ACC112 (cell line): Measurements from ENCODE around the gene GATAD2B.
"Not testable (repeated sequence)": the region's sequence is repeated elsewhere in the genome, so short reads cannot be mapped to it uniquely, and the experiment has no call there.

Experiments
- H2AFZ ChIP-seq: fragments of 200-600 bp; sonication (generic); one replicate; pipeline ENCODE4 v1.6.0; 2017; ENCODE audit warnings: antibody characterized with exemption, low read length; ENCODE audit not compliant: unreplicated experiment
- H3K27ac ChIP-seq: fragments of 200-600 bp; sonication (generic); 2 replicates; pipeline ENCODE4 v1.5.1; 2014; ENCODE audit warnings: low read depth, mild to moderate bottlenecking, antibody characterized with exemption, low read length, moderate library complexity
- H3K27me3 ChIP-seq: fragments of 200-600 bp; sonication (generic); 2 replicates; pipeline ENCODE4 v1.6.1; 2014; ENCODE audit warnings: mild to moderate bottlenecking, antibody characterized with exemption, low read length, moderate library complexity, mixed read lengths; ENCODE audit not compliant: insufficient read depth
- H3K36me3 ChIP-seq: fragments of 200-600 bp; sonication (generic); 2 replicates; pipeline ENCODE4 v1.6.1; 2016; ENCODE audit warnings: mild to moderate bottlenecking, antibody characterized with exemption, low read length, moderate library complexity, mixed read lengths; ENCODE audit not compliant: insufficient read depth
- H3K4me1 ChIP-seq: fragments of 200-600 bp; sonication (generic); one replicate; pipeline ENCODE4 v1.6.1; 2016; ENCODE audit warnings: low read length, mixed read lengths; ENCODE audit not compliant: insufficient read depth, unreplicated experiment, control insufficient read depth
- H3K4me3 ChIP-seq: fragments of 200-600 bp; sonication (generic); 2 replicates; pipeline ENCODE4 v1.5.1; 2014; ENCODE audit warnings: mild to moderate bottlenecking, low read depth, low read length
- H3K79me2 ChIP-seq: fragments of 200-600 bp; sonication (generic); one replicate; pipeline ENCODE4 v1.6.0; 2016; ENCODE audit warnings: low read length; ENCODE audit not compliant: control insufficient read depth, unreplicated experiment, insufficient read depth

The GATAD2B gene

DNA sequence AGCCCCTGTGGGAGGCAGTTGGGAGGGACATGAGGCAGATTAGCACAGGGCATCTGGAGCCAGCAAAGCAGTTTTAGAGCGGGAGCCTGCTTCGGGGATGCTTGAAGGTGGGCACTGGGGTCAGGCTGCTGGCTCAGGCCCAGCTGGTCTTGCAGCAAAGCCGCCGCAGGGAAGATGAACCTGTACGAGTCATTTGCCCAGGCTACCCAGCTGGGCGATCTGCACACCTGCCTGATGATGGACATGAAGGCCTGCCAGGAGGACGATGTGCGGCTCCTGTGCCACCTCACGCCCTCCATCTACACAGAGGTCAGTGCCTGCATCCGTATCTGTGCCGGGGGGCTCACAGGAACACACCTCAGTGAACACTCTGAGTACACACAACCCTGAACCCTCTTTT lies 155.3 kb downstream of the GATAD2B start:
- Histone ChIP-seq H3K27ac (no peak overlapping the region), H2AFZ (no peak overlapping the region), H3K4me3 (no peak overlapping the region), H3K79me2 (no peaks in the 10 kb centered on the region), H3K36me3 (peaks cover 7% of the 10 kb centered on the region; the same call in 1 of the 2 replicates), H3K4me1 (no peaks in the 10 kb centered on the region), H3K27me3 (no peaks in the 10 kb centered on the region)

- not testable (repeated sequence) for H3K27me3 ChIP-seq, H3K4me1 ChIP-seq, H3K27ac ChIP-seq, H3K79me2 ChIP-seq, H2AFZ ChIP-seq, H3K36me3 ChIP-seq, H3K4me3 ChIP-seq
Measured at GRCh38 chr1:153766663-153767062, 156.1 kb downstream of the GATAD2B start.

- peaks cover 6% of the 10 kb centered on the region; the same call in 1 of the 2 replicates for H3K36me3 ChIP-seq
- no peak overlapping the region for H3K4me3 ChIP-seq
- H2AFZ ChIP-seq: no peak overlapping the region
- H3K27ac ChIP-seq: no peak overlapping the region
- no peaks in the 10 kb centered on the region for H3K27me3 ChIP-seq
- H3K79me2 ChIP-seq: no peaks in the 10 kb centered on the region
- peaks cover 6% of the 10 kb centered on the region for H3K4me1 ChIP-seq
Measured at GRCh38 chr1:153764310-153764709, 158.5 kb downstream of the GATAD2B start.

DNA sequence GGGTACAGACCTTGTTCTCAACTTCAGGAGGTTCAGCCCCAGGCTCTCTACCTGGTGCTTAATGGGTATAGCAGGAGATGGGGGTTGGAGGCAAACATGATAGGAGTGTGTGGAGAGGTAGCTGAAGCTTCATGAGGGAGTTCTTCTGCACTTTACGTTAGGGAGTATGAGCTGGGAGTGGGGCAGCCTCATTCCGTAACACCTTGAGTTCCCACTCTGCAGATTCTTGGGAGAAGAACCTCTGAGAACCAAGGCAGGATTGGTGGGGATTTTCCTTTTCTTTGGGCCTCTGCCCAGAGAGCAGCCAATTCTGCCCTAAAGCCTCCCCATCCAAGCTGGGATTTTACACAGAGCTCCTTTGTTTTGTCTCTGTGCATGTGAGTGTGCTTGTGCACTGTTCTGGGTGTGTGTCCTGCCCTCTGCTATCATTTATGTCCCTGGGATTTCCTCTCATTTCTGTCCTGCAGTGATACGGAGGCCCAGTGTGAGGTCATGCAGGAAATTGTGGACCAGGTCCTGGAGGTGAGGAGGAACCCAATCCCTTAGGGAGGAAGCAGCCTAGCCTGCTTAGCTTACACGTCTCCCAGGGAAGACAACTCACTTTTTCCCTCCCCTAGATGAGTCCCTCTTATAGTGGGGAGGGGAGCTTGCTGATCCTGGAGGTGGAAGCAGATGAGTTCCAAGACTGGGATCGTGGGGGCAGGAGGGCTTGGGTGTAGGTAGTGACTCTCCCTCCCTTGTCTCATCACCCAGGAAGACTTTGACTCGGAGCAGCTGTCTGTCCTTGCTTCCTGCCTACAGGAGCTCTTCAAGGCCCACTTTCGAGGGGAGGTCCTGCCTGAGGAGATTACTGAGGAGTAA lies 159.2 kb downstream of the GATAD2B start:
- Histone ChIP-seq H3K79me2 (no peaks in the 10 kb centered on the region), H3K27ac (no peak overlapping the region), H3K4me1 (peaks cover 6% of the 10 kb centered on the region), H3K4me3 (no peak overlapping the region), H2AFZ (no peak overlapping the region), H3K27me3 (no peaks in the 10 kb centered on the region), H3K36me3 (peaks cover 6% of the 10 kb centered on the region; the same call in 1 of the 2 replicates)

DNA sequence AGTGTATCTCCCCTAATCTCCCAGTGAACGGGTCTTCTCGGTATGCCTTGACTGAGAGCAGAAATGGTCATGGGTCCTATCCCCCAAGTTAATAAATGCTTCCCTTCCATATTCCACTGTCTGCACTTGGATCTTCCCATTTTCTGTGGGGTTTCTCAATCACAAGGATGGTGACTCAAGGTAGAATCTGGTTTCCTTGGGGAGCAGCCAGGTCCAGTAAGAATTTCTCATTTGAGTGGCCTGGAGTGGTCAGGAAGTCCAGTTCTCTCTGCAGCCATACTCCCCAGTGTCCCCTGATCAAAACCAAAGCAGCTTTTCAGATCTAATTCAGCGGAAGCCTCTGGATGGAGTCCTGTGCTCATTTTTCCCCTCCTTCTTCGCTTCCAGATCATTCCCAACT lies 162.3 kb downstream of the GATAD2B start:
- Histone ChIP-seq H3K4me3 (no peak overlapping the region), H2AFZ (no peak overlapping the region), H3K4me1 (peaks cover 6% of the 10 kb centered on the region), H3K27ac (no peak overlapping the region), H3K36me3 (peaks cover 10% of the 10 kb centered on the region; the same call in 1 of the 2 replicates), H3K79me2 (no peaks in the 10 kb centered on the region), H3K27me3 (no peaks in the 10 kb centered on the region)
